SK-N-MC (cell line): ENCODE results near the gene CSNK1E.
"Not testable (repeated sequence)": the region's sequence is repeated elsewhere in the genome, so short reads cannot be mapped to it uniquely, and the experiment has no call there.

ENCODE experiments used
- EZH2 ChIP-seq: fragments of 200-600 bp; sonication (generic); IDR thresholded peaks from one replicate; pipeline ENCODE4 v1.6.1; 2017; ENCODE audit warnings: antibody characterized with exemption
- POLR2AphosphoS5 ChIP-seq: IDR thresholded peaks from 2 replicates; pipeline ENCODE4 v1.6.1; 2012; ENCODE audit warnings: mild to moderate bottlenecking, low read depth, low read length, borderline replicate concordance

- not testable (repeated sequence) for TF ChIP-seq POLR2AphosphoS5, EZH2
These were observed 48.6 kb upstream of the CSNK1E start for GRCh38 chr22:38365829-38366228.
